GM12872 (cell line): ENCODE results near the gene USP13.

Experiments used
- CTCF ChIP-seq: IDR thresholded peaks from 3 replicates; pipeline ENCODE4 v1.5.1; 2011; ENCODE audit warnings: low read depth, mild to moderate bottlenecking, low read length, moderate library complexity; ENCODE audit not compliant: insufficient read depth

The USP13 gene

GRCh38 chr3:179719048-179719734 is 66.4 kb downstream of the USP13 start:
- TF ChIP-seq CTCF: no peak

DNA sequence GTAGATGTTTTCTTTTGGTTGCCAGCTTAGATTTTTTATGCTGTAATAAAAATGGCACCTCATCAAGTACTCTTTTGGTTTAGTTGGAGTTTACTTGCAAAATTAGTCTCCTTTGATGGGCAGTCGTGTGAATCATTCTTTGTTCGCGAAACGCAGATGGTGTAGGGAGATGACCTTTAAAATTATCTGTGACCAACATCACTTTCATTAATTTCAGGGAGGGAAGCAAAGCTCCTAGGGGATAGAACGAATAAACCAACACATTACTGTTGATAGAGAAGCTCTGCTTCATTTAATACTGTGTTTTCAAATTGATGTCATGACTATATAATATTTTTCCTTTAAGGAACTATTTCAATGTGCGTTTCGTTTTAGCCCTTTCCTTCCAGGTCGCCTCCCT is 67.4 kb downstream of the USP13 start:
- no peak for TF ChIP-seq CTCF

DNA sequence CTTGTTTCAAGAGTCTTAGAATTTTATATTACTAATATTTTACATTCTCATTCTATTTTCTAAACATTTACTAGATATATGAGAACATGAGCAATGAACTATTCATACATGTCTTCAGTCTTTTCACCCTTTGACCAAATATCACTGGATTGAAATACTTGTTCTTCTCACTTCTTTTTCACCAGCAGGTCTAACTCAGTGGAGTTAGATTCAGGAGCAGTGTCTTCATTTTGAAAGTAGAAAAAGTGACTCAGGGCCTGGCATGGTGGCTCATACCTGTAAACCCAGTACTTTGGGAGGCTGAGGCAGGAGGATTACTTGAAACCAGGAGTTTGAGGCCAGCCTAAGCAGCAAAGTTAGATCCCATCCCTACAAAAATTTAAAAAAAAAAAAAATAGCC is 70.8 kb downstream of the USP13 start:
- TF ChIP-seq CTCF: no peak

DNA sequence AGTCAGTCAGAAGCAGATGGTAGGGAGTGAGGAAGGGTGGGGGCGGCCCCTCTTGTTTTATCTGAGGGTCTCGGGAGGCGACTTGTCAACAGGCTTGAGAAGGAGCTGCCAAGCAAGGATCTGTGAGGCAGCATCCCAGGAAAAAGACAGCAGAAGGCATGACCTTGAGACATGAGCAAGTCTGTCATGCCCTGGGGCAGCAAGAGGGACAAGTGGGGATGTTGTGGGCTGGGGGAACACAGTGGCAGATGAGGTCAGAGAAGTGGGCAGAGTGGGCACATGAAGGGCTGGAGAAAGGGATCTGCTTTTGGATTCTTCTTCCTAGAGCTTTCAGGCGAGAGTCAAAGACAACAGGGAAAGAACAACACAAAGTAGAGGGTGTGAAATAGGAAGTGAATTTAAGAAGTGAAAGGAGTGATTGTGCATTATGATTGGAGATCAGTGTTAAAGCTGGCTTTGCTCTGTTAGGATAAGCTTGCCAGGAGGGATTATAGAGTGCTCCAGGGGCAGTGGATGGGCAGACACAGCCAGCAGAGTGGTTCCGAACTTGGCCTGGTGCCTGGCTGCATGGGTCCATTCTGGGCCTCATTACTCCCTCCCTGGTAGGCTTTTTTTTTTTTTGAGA is 73.3 kb downstream of the USP13 start:
- TF ChIP-seq CTCF: no peak

GRCh38 chr3:179729086-179729485 is 76.2 kb downstream of the USP13 start:
- TF ChIP-seq CTCF: no peak

DNA sequence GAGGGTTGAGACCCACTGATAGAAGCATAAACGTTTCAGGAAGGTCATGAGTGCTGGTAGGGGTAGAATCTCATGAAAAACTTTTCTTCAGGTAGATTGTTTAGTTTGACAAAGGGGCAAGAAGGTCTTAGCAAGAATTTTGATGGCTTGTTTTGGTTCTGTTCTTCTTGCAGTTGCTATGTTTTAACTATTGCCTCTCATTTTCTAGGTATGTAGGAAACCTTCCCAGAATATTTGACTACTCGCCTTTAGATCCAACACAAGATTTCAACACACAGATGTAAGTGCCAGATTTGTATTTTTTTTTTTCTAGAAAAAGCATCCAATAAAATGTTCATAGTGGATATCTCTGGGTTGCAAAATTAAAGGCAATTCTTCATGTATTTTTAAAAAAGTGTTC is 77.1 kb downstream of the USP13 start:
- TF ChIP-seq CTCF: no peak

GRCh38 chr3:179730506-179730905 is 77.7 kb downstream of the USP13 start:
- no peak for TF ChIP-seq CTCF
